ACC112 (cell line): ENCODE measurements around the gene PARD3B.

ENCODE experiments used
- H2AFZ ChIP-seq: fragments of 200-600 bp; sonication (generic); one replicate; pipeline ENCODE4 v1.6.0; 2017; ENCODE audit warnings: antibody characterized with exemption, low read length; ENCODE audit not compliant: unreplicated experiment
- H3K27ac ChIP-seq: fragments of 200-600 bp; sonication (generic); 2 replicates; pipeline ENCODE4 v1.5.1; 2014; ENCODE audit warnings: low read depth, mild to moderate bottlenecking, antibody characterized with exemption, low read length, moderate library complexity
- H3K27me3 ChIP-seq: fragments of 200-600 bp; sonication (generic); 2 replicates; pipeline ENCODE4 v1.6.1; 2014; ENCODE audit warnings: mild to moderate bottlenecking, antibody characterized with exemption, low read length, moderate library complexity, mixed read lengths; ENCODE audit not compliant: insufficient read depth
- H3K36me3 ChIP-seq: fragments of 200-600 bp; sonication (generic); 2 replicates; pipeline ENCODE4 v1.6.1; 2016; ENCODE audit warnings: mild to moderate bottlenecking, antibody characterized with exemption, low read length, moderate library complexity, mixed read lengths; ENCODE audit not compliant: insufficient read depth
- H3K4me1 ChIP-seq: fragments of 200-600 bp; sonication (generic); one replicate; pipeline ENCODE4 v1.6.1; 2016; ENCODE audit warnings: low read length, mixed read lengths; ENCODE audit not compliant: insufficient read depth, unreplicated experiment, control insufficient read depth
- H3K4me3 ChIP-seq: fragments of 200-600 bp; sonication (generic); 2 replicates; pipeline ENCODE4 v1.5.1; 2014; ENCODE audit warnings: mild to moderate bottlenecking, low read depth, low read length
- H3K79me2 ChIP-seq: fragments of 200-600 bp; sonication (generic); one replicate; pipeline ENCODE4 v1.6.0; 2016; ENCODE audit warnings: low read length; ENCODE audit not compliant: control insufficient read depth, unreplicated experiment, insufficient read depth

Gene PARD3B

DNA sequence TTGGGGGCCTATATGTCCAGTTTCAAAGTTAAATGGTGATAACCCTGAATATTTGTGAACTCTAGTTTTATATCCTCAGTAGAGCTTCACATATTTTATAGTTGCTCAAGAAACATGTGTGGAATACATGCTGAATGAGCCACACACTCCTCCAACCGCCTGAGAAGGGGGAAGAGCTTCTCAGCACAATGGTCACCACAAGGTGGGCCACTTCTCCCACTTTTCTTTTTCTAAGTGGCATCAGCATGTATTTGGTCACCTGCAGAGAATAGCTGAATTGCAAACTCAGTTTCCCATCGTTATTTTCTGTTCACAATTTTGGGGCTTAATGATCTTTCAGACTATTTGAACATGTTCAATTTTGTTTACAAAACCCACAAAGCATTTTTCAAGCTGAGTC lies 340.5 kb downstream of the PARD3B start:
- Histone ChIP-seq H3K79me2 (no peaks in the 10 kb centered on the region), H3K4me1 (no peaks in the 10 kb centered on the region), H3K4me3 (no peak overlapping the region), H3K27ac (no peak overlapping the region), H3K36me3 (no peaks in the 10 kb centered on the region), H3K27me3 (no peaks in the 10 kb centered on the region), H2AFZ (no peak overlapping the region)

DNA sequence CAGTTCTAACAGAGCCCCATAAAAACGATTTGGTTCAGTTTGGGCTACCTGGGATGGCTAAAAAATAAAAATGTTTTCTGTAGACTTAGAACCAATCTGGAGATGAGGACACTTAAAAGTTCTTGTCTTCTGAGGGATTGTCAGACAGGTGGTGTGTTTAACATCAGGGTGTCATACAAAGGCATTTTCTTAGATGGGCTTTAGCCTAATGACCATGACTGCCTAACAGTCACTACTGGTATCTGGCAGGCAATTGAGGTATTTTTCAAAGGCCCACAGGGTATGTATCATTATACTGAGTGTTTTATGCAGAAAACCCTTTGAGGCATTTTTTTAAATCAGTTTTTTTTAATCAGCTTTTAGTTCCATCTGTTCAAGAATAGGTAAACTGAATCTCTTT lies 341.4 kb downstream of the PARD3B start:
- no peaks in the 10 kb centered on the region for H3K36me3 ChIP-seq
- H3K4me3 ChIP-seq, result no peak overlapping the region
- no peak overlapping the region for H2AFZ ChIP-seq
- no peaks in the 10 kb centered on the region for H3K4me1 ChIP-seq
- H3K79me2 ChIP-seq, result no peaks in the 10 kb centered on the region
- H3K27ac ChIP-seq, result no peak overlapping the region
- no peaks in the 10 kb centered on the region for H3K27me3 ChIP-seq

DNA sequence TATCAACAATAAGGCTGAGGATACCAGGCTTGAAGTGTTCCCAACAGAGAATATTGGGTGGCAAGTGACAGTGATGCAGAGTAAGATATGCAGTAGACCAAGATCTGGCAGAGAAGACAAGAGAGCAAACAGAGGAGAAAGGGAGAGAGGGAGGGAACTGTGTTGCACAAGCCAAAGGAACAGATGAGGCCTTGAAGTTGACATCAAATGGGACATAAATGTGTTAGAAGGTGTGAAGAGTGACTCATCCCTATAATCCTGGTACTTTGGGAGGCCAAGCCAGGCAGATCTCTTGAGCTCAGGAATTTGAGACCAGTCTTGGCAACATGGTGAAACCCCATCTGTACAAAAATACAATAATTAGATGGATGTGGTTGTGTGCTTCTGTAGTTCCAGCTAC lies 342.9 kb downstream of the PARD3B start:
- Histone ChIP-seq H2AFZ (no peak overlapping the region), H3K79me2 (no peaks in the 10 kb centered on the region), H3K4me3 (no peak overlapping the region), H3K4me1 (peaks cover 5% of the 10 kb centered on the region), H3K27me3 (no peaks in the 10 kb centered on the region), H3K27ac (no peak overlapping the region), H3K36me3 (no peaks in the 10 kb centered on the region)

DNA sequence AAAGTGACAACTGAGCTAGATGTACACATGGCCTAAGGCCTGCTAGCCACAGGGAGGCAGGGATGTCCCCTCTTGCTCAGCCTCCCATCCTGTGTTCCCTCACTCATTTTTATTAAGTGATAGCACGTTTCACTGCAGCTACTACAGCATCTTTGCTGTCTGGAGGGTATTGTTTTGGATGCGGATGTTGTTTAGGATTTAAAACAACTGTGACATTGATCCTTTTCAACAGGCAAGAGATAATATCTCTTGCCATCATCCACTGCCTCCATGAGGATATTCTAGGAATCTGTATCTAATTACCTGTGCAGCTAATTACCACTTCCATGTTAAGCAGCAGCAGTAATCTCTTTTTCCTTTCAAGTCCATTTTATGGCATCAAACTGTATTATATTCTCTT lies 345.4 kb downstream of the PARD3B start:
- Histone ChIP-seq H3K4me1 (peaks cover 5% of the 10 kb centered on the region), H2AFZ (no peak overlapping the region), H3K36me3 (no peaks in the 10 kb centered on the region), H3K4me3 (no peak overlapping the region), H3K79me2 (no peaks in the 10 kb centered on the region), H3K27ac (no peak overlapping the region), H3K27me3 (no peaks in the 10 kb centered on the region)

DNA sequence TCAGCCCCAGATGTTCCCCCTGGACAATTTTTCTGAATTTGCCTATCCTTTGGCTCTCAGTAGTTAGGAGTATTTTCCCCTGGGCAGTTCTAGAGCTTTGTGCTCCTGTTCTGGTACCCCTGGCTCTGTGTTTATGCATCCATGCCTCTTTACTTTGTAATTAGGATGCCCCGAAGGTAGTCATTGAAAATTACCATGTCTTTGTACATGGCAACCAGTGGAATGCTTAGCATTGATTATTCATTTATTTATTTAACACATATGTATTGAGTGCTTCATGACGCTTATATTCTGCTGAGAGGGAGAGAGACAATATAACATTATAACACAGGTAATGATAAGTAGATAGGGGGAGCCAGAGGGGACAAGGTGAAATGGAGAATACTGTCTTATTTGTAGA lies 346.5 kb downstream of the PARD3B start:
- Histone ChIP-seq H3K36me3 (no peaks in the 10 kb centered on the region), H3K4me1 (peaks cover 5% of the 10 kb centered on the region), H2AFZ (no peak overlapping the region), H3K27me3 (no peaks in the 10 kb centered on the region), H3K79me2 (no peaks in the 10 kb centered on the region), H3K27ac (no peak overlapping the region), H3K4me3 (no peak overlapping the region)

DNA sequence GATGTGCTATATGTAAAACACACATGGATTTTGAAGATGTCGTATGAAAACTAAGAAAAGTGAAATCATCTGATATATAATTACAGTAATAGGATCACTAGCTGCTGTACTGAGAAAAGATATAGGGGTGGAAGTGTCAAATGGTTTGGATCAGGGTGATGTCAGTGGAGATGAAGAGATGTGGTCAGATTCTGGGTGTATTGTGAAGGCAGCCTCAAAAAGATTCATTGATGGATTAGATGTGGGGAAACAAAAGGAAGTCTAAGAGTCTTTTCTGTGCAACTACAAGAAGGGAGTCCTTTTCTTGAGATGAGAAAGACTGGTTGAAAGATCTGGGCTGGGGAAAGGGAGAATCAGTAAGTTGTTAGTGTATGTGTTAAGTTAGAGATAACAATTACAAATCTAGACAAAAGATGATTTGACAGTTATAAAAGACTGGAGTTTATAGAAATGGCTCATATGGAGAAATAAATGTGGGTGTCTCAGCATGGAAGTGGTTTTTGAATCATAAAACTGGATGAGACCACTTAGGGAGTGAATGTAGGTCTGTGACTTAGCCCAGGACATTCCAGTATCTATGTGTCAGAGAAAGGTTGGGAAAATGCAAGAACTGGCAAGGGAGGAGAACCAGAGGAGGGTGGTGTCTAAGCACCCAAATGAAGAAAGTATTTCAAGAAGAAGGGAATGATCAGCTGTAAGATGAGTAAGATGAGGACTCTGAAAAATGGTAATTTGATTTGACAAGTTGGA lies 347.4 kb downstream of the PARD3B start:
- H3K27ac ChIP-seq, result no peak overlapping the region
- peaks cover 5% of the 10 kb centered on the region for H3K4me1 ChIP-seq

DNA sequence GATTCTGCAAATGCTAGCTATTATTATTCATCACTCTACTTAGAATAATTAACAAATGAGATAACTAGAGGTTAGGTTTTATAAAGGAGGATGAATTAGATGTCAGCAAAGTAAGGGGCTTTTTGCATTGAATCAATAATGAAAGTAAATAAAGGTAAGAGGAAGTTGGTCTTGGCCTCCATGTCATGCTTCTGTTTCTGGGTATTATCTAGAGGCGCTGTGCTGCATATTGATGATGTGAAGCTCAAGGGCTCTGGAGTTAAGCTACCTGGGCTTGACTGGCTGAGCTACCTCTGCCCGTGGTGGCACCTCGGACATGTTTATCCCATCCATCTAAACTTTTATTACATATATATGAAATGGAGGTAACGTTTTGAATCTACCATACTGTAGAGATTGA lies 350.9 kb downstream of the PARD3B start:
- Histone ChIP-seq H3K79me2 (no peaks in the 10 kb centered on the region), H3K36me3 (no peaks in the 10 kb centered on the region), H2AFZ (no peak overlapping the region), H3K27me3 (no peaks in the 10 kb centered on the region), H3K27ac (no peak overlapping the region), H3K4me1 (peaks cover 5% of the 10 kb centered on the region), H3K4me3 (no peak overlapping the region)

More for the DNA sequence above, 347.4 kb downstream of the PARD3B start:
- no peak overlapping the region for H2AFZ ChIP-seq
- H3K27me3 ChIP-seq, result no peaks in the 10 kb centered on the region
- no peak overlapping the region for H3K4me3 ChIP-seq
- no peaks in the 10 kb centered on the region for H3K79me2 ChIP-seq
- no peaks in the 10 kb centered on the region for H3K36me3 ChIP-seq

DNA sequence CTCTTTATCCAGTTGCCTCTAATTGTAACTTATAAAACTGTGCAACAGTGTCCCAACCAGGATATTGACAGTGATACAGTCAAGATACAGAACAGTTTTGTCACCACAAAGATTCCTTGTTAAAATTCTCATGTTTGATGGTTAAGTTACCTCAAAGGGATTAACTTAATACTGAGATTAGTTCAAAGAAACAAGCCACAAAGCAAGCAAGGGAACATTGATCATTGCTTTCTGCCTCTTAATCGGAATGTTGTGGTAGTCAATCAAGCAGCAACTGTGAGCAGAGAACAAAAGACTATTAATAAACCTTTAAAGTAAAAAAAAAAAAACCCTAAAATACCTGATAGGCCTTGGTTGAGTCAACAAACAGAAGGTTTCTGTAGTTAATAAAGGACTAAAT lies 352.3 kb downstream of the PARD3B start:
- H3K27me3 ChIP-seq, result no peaks in the 10 kb centered on the region
- no peak overlapping the region for H3K4me3 ChIP-seq
- H3K4me1 ChIP-seq, result peaks cover 5% of the 10 kb centered on the region
- no peaks in the 10 kb centered on the region for H3K36me3 ChIP-seq
- H3K27ac ChIP-seq, result no peak overlapping the region
- no peak overlapping the region for H2AFZ ChIP-seq
- no peaks in the 10 kb centered on the region for H3K79me2 ChIP-seq

DNA sequence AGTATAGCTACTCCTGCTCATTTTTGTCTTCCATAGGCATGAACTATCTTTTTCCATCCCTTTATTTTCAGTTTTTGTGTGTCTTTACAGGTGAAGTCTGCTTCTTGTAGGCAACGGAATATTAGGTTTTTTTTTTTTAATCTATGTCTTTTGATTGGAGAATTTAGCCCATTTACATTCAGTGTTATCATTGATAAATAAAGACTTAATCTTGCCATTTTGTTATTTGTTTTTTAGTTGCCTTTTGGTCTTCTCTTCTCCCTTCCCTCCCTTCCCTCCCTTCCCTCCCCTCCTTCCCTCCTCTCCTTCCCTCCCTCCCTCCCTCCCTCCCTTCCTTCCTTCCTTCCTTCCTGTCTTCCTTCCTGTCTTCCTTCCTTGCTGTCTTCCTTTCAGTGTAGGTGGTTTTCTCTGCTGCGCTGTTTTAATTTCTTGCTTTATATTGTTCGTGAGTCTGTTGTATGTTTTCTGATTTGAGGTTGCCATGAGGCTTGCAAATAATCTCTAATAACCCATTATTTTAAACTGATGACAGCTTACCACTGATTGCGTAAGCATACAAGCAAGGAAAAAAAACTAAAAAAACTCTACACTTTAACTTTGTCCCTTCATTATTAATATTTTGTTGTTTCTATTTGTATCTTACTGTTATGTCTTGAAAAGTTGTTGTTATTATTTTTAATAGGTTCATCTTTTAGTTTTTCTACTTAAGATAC lies 353.8 kb downstream of the PARD3B start:
- Histone ChIP-seq H3K36me3 (no peaks in the 10 kb centered on the region), H2AFZ (no peak overlapping the region), H3K27me3 (no peaks in the 10 kb centered on the region), H3K4me1 (no peaks in the 10 kb centered on the region), H3K79me2 (no peaks in the 10 kb centered on the region), H3K4me3 (no peak overlapping the region), H3K27ac (no peak overlapping the region)

DNA sequence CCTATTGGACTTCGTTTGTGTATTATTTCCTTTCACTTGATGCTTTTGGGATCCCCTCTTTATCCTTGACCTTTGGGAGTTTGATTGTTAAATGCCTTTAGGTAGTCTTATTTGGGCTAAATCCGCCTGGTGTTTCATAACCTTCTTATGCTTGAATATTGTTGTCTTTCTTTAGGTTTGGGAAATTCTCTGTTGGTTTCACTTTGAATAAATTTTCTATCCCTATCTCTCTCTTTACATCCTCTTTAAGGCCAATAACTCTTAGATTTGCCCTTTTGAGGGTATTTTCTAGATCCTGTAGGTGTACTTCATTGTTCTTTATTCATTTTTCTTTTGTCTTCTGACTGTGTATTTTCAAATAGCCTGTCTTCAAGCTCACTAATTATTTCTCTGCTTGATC lies 354.7 kb downstream of the PARD3B start:
- H3K4me1 ChIP-seq, result no peaks in the 10 kb centered on the region
- no peak overlapping the region for H3K27ac ChIP-seq
- H3K36me3 ChIP-seq, result no peaks in the 10 kb centered on the region
- no peaks in the 10 kb centered on the region for H3K79me2 ChIP-seq
- no peaks in the 10 kb centered on the region for H3K27me3 ChIP-seq
- H2AFZ ChIP-seq, result no peak overlapping the region
- H3K4me3 ChIP-seq, result no peak overlapping the region

DNA sequence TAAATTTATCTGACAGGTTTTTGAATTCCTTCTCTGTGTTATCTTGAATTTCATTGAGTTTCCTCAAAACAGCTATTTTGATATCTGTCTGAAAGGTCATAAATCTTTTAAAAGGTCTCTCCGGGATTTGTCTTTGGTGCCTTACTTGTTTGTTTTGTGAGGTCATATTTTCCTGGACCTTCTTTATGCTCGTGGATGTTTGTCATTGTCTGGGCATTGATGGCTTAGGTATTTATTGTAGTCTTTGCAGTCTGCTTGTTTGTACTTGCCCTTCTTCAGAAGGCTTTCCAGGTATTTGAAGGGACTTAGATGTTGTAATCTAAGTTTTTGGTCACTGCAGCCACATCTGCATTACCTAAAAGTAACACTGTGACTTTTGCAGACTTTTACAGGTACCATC lies 355.2 kb downstream of the PARD3B start:
- H3K79me2 ChIP-seq, result no peaks in the 10 kb centered on the region
- no peaks in the 10 kb centered on the region for H3K27me3 ChIP-seq
- no peaks in the 10 kb centered on the region for H3K4me1 ChIP-seq
- H2AFZ ChIP-seq, result no peak overlapping the region
- no peaks in the 10 kb centered on the region for H3K36me3 ChIP-seq
- H3K4me3 ChIP-seq, result no peak overlapping the region
- no peak overlapping the region for H3K27ac ChIP-seq
